ENCODE data around the gene AKAP1. TPM values are rescaled to one million over a fixed set of nuclear protein-coding genes. Genes with fewer than 3 reads are reported as not detected.

AKAP1 gene
- polyA plus RNA-seq, 1 donor (not counting 4 experiments of a cell fraction or from before 2014, with no cell fraction given) = 24.1 TPM

DNA sequence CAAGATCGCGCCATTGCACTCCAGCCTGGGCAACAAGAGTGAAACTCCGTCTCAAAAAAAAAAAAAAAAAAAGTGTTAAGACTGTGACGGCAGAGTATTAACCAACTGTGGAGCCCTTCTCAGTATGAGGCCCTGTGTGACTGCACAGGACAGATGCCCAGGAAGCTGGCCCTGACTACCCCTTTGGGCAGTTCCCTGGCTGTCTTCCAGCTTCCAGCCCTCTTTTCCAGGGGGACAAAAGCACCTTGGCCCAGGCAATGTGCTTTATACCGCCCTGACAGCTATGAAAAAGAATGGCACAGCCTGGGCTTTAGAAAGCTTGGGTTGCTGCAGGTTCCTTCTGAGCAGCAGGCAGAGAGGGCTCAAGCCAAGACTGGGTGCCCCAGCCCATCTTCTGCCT is 61.2 kb downstream of the AKAP1 start:
- TF ChIP-seq EZH2 (IDR thresholded peaks at IDR 0.05; ENCODE audit: low read length) = no peak
- TF ChIP-seq, protein P1, sequence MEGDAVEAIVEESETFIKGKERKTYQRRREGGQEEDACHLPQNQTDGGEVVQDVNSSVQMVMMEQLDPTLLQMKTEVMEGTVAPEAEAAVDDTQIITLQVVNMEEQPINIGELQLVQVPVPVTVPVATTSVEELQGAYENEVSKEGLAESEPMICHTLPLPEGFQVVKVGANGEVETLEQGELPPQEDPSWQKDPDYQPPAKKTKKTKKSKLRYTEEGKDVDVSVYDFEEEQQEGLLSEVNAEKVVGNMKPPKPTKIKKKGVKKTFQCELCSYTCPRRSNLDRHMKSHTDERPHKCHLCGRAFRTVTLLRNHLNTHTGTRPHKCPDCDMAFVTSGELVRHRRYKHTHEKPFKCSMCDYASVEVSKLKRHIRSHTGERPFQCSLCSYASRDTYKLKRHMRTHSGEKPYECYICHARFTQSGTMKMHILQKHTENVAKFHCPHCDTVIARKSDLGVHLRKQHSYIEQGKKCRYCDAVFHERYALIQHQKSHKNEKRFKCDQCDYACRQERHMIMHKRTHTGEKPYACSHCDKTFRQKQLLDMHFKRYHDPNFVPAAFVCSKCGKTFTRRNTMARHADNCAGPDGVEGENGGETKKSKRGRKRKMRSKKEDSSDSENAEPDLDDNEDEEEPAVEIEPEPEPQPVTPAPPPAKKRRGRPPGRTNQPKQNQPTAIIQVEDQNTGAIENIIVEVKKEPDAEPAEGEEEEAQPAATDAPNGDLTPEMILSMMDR (optimal IDR thresholded peaks at IDR 0.05 in 1 of 3, IDR thresholded peaks at IDR 0.05 in 1 of 3, conservative IDR thresholded peaks at IDR 0.05 in 1 of 3; ENCODE audit: extremely low read depth in 1 of 3, insufficient read depth in 2 of 3, low read length in 3 of 3) = no peak
- no peak overlapping the region for H2AFZ ChIP-seq (ENCODE audit: control insufficient read depth, low read length)
- H3K79me2 ChIP-seq (ENCODE audit: control insufficient read depth, insufficient read depth, low read length) = no peaks in the 10 kb centered on the region
- H3K9me3 ChIP-seq (ENCODE audit: control insufficient read depth, low read depth, low read length) = no peaks in the 10 kb centered on the region
- H3K4me3 ChIP-seq (ENCODE audit: control insufficient read depth in 2 of 3, extremely low read depth in 1 of 3, insufficient read depth in 2 of 3, low read depth in 1 of 3, low read length in 3 of 3) = no peak overlapping the region
- dilution Hi-C loops (cut with MboI; ENCODE audit: extremely low pct_ligation_motif_present, low sequenced_read_pairs) = no loop called here
- no peak for FAIRE-seq
- H3K4me1 ChIP-seq (ENCODE audit: control insufficient read depth, extremely low read depth, insufficient read depth, low read length) = no peaks in the 10 kb centered on the region
- DNase-seq (ENCODE audit: low read depth, low spot score) = no peak
- H3K36me3 ChIP-seq (ENCODE audit: control insufficient read depth in 2 of 2, extremely low read depth in 1 of 2, insufficient read depth in 2 of 2, low read length in 2 of 2) = no peaks in the 10 kb centered on the region
- no peaks in the 10 kb centered on the region for H4K20me1 ChIP-seq (ENCODE audit: control insufficient read depth, extremely low read depth, insufficient read depth, low read length)
- no peak overlapping the region for H3K9ac ChIP-seq (ENCODE audit: control insufficient read depth, extremely low read depth, insufficient read depth, low read length)
- no peak overlapping the region for H3K4me2 ChIP-seq (ENCODE audit: control insufficient read depth, extremely low read depth, insufficient read depth, low read depth, low read length)
- no peaks in the 10 kb centered on the region for H3K27me3 ChIP-seq (ENCODE audit: control insufficient read depth, extremely low read depth, insufficient read depth, low read length)
- H3K27ac ChIP-seq (ENCODE audit: control insufficient read depth, insufficient read depth, low read length) = no peak overlapping the region
- H3K9me1 ChIP-seq (ENCODE audit: control insufficient read depth, extremely low read depth, insufficient read depth, low read length) = no peaks in the 10 kb centered on the region

DNA sequence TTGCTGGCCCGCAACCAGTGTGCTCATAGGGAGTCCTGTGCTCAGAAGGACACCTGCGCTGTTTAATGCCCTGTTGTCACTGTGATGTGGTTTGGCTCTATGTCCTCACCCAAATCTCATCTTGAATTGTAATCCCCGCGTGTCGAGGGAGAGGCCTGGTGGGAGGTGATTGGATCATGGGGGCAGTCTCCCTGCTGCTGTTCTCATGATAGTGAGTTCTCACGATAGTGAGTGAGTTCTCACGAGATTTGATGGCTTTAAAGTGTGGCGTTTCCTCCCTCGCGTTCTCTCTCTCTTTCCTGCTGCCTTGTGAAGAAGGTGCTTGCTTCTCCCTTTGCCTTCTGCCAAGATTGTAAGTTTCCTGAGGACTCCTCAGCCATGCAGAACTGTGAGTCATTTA is 66.8 kb downstream of the AKAP1 start:
- no peaks in the 10 kb centered on the region for H3K27me3 ChIP-seq (ENCODE audit: control insufficient read depth, extremely low read depth, insufficient read depth, low read length)
- no peak overlapping the region for H3K4me3 ChIP-seq (ENCODE audit: control insufficient read depth in 2 of 3, extremely low read depth in 1 of 3, insufficient read depth in 2 of 3, low read depth in 1 of 3, low read length in 3 of 3)
- FAIRE-seq (no peak), DNase-seq (ENCODE audit: low read depth, low spot score) (no peak)
- no peaks in the 10 kb centered on the region for H3K4me1 ChIP-seq (ENCODE audit: control insufficient read depth, extremely low read depth, insufficient read depth, low read length)
- no peak overlapping the region for H3K9ac ChIP-seq (ENCODE audit: control insufficient read depth, extremely low read depth, insufficient read depth, low read length)
- no peaks in the 10 kb centered on the region for H3K9me1 ChIP-seq (ENCODE audit: control insufficient read depth, extremely low read depth, insufficient read depth, low read length)
- TF ChIP-seq, protein P1 (optimal IDR thresholded peaks at IDR 0.05 in 1 of 3, IDR thresholded peaks at IDR 0.05 in 1 of 3, conservative IDR thresholded peaks at IDR 0.05 in 1 of 3; ENCODE audit: extremely low read depth in 1 of 3, insufficient read depth in 2 of 3, low read length in 3 of 3) = no peak
- TF ChIP-seq EZH2 (IDR thresholded peaks at IDR 0.05; ENCODE audit: low read length) = no peak
- H3K4me2 ChIP-seq (ENCODE audit: control insufficient read depth, extremely low read depth, insufficient read depth, low read depth, low read length) = no peak overlapping the region
- dilution Hi-C loops (cut with MboI; ENCODE audit: extremely low pct_ligation_motif_present, low sequenced_read_pairs) = no loop called here
- no peaks in the 10 kb centered on the region for H3K36me3 ChIP-seq (ENCODE audit: control insufficient read depth in 2 of 2, extremely low read depth in 1 of 2, insufficient read depth in 2 of 2, low read length in 2 of 2)
- H2AFZ ChIP-seq (ENCODE audit: control insufficient read depth, low read length) = no peak overlapping the region
- peaks cover 4% of the 10 kb centered on the region for H3K9me3 ChIP-seq (ENCODE audit: control insufficient read depth, low read depth, low read length)
- no peaks in the 10 kb centered on the region for H3K79me2 ChIP-seq (ENCODE audit: control insufficient read depth, insufficient read depth, low read length)
- H3K27ac ChIP-seq (ENCODE audit: control insufficient read depth, insufficient read depth, low read length) = no peak overlapping the region
- no peaks in the 10 kb centered on the region for H4K20me1 ChIP-seq (ENCODE audit: control insufficient read depth, extremely low read depth, insufficient read depth, low read length)
